GM12865 (cell line): ENCODE data around the gene ULK1.

ENCODE experiments used
- DNase-seq: peaks from one replicate; pipeline ENCODE4 v3.0.0; 2010; ENCODE audit warnings: low read depth
- H3K4me3 ChIP-seq: 2 replicates; pipeline ENCODE4 v1.5.1; 2011; ENCODE audit warnings: mild to moderate bottlenecking, low read depth, low read length, control low read depth
- TF ChIP-seq, protein P1 (sequence below): IDR thresholded peaks from 2 replicates; pipeline ENCODE4 v1.5.1; 2011; ENCODE audit warnings: low read length, control low read depth, low read depth, inconsistent platforms; ENCODE audit not compliant: insufficient read depth; ENCODE audit errors: missing control alignments

The ULK1 gene

DNA sequence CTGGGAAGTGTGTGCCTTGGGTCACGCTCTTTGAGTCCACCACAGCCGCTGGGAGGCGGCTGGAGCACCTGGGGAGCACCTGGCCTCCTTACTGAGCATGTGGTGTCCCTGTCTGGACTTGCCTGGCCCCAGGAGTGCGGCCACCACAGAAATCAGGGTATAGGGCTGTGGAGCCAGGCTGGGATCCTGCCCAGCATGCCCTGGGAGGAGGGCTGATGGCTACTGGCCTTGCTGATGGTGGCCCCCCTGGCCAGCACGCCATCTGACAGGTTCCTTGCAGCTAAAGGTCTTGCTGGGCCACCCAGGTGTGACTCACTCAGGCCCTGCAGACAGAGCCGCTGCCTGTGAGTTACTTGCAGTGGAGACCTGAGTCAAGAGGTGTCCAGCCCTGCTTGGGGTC, 6.0 kb downstream of the ULK1 start:
- no peak for DNase-seq
- TF ChIP-seq, protein P1, sequence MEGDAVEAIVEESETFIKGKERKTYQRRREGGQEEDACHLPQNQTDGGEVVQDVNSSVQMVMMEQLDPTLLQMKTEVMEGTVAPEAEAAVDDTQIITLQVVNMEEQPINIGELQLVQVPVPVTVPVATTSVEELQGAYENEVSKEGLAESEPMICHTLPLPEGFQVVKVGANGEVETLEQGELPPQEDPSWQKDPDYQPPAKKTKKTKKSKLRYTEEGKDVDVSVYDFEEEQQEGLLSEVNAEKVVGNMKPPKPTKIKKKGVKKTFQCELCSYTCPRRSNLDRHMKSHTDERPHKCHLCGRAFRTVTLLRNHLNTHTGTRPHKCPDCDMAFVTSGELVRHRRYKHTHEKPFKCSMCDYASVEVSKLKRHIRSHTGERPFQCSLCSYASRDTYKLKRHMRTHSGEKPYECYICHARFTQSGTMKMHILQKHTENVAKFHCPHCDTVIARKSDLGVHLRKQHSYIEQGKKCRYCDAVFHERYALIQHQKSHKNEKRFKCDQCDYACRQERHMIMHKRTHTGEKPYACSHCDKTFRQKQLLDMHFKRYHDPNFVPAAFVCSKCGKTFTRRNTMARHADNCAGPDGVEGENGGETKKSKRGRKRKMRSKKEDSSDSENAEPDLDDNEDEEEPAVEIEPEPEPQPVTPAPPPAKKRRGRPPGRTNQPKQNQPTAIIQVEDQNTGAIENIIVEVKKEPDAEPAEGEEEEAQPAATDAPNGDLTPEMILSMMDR: no peak
- H3K4me3 ChIP-seq: no peak overlapping the region

DNA sequence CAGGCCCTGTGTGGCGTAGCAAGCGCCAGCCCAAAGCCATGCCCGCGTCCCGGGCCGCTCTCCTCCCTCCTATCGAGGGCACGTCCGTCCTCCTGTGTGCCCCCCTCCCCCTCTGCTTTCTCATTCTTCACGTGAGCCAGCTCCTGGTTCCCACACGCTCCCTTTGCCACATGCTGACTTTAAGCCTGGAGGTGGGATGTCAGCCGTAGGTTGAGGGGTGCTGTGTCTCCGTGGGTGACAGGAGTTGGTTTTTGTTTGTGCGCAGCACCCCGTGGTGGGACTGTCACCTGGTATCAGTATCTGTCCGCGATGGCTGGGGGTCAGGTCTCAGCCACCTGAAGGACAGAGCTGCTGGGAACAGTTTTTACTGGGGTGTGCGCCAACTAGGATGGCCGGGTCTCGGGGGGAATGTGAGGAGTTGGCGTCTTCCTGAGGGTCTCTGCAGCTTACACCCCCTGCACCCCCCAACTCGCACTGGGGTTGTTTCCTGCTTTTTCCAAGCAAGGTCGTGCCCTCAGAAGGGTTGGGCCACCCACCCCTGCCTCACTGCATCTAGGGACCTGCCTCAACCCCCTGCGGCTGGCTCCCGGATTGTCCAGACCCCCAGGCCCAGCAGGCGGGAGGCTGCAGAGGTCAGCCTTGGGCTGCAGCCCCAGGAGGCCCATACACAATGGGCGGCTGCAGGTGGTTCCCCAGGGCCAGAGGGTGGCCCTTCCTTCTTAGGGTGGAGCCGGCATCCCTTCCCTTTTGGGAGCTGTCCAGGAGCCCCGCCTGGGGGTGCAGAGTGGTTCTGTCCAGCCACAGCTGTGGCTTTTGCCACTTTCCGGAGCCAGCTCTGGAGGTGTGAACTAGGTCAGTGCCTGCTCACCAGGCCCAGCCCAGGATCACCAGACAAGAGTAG, 7.3 kb downstream of the ULK1 start:
- DNase-seq: no peak
- TF ChIP-seq, protein P1: no peak
- no peak overlapping the region for H3K4me3 ChIP-seq

DNA sequence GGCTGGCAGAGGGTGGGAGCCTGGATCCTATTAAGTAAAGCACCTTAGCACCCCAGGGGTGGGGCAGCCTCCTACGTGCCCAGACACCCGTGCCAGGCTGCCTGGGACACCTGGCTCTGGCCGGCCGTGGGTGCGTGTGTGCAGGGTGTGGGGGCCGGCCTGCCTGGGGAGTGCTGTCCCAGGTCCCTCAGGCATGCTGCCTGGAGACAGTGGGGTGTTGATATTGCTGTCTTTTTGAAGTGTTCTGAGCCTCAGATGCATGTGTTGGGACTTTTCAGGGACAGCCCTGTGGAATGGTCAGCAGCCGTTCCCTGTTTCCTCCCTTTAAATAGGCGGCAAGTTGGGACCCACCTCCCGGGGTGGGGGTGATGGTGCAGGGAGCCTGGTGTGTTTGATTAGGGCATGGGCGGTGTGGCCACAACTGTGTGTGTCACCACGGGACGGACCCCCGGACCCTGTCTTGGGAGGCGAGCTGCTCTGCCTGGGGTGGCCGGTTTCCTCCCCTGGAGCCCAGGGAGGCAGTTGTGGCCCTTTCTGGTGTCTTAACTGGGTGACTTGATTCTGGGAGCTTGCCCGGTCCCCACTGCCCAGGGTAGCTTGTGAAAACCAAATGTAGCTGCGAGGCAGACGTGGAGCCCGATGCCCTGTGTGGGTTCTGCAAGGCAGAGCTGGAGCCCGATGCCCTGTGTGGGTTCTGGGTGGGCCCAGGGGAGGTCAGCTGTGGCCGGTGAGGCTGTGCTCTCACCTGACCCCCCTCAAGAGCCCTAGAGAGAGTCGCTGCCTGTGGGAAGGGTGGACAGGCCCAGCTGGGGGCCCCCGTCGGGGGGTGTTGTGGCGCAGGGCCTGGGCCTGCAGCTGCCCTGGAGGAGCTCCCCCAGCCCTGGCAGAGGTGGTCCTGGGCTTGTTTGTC, 8.2 kb downstream of the ULK1 start:
- TF ChIP-seq, protein P1: no peak
- DNase-seq: no peak

DNA sequence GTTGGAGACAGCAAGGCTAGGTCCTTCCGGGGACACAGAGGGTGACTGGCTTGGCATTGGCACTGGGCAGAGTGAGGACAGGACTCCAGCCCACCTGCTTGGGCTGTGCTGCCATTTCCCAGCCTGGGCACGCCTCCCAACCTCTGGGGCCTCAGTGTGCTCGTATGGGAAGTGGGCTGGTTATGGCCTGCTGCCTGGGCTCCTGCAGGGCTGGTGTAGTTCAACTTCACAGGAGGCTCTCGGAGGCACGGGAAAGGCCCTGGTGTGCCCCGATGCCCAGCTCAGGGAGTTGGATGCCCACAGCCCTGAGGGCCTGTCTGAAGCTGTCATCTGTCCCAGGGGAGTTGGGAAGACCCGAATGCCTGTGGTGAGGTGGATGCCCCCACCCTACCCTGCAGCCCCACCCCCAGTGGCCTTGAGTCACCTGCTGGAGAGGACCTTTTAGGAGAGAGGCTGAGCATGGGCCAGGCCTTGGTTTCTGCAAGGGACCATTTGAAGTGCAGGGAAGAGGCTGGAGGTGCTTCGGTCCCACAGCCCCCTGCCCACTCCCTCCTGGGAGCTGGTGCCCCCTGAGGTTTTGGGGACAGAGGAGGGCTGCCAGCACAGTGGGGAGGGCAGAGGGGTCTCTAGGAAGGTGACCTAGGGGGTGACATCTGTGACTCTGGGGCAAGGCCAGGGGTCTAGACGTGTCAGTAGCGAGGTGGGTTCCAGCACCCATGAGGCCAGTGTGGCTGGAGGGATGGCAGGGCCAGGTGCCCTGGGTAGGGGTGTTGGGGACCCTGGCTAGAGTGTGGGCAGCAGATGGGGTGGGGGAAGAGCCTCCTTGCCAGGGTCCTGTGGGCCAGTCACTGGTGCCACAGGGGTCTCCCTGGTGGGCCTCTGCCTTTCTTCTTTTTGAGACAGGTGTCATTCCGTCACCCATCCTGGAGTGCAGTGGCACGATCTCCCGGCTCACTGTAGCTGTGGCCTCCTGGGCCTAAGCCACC, 9.1 kb downstream of the ULK1 start:
- no peak for DNase-seq
- H3K4me3 ChIP-seq: no peak overlapping the region
- TF ChIP-seq, protein P1: no peak

More for the DNA sequence above, 8.2 kb downstream of the ULK1 start:
- H3K4me3 ChIP-seq: no peak overlapping the region

DNA sequence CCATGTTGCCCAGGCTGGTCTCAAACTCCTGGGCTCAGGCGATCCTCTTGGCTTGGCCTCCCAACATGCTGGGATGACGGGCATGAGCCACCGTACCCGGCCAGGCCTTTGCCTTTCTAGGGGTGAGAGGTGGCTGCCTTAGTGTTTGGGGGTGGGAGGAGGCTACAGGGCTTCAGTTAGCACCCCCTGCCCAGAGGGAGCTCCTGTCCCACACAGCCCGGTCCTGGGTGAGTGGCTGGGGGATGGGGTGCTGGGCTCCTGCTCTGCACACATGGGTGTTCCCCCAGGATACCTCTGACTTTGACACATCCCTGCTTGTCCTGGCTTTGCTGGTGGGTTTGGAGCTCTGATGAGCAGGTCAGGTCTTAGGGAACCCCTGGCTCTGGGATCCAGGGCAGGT, 9.9 kb downstream of the ULK1 start:
- TF ChIP-seq, protein P1: no peak
- DNase-seq: no peak
- H3K4me3 ChIP-seq: no peak overlapping the region

DNA sequence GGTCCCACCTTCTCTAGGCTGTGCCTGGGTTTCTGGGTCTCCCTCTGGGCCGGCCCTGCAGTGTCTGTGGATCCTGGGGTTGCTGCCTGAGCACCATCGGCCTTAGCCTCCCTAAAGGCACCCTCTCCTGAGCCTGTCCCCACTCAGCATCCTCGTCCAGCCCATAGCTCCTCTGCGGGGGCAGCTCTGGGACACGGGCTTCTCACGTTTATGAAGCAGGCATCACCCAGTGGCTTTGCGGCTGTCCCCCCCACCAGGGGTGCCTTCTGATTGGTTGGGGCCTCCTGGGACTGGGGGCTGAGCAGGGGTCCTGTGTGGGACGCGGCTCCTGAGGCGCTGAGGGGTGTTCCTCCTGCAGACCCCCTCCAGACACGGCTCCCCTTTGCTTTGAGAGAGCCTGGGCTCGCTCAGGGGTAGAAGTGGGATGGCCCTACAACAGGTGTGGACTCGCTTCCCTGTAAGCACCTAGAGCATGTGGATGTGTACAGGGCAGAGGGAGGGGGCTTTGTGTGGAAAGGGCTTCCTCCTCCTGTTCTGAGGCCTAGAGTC, 10.7 kb downstream of the ULK1 start:
- no peak overlapping the region for H3K4me3 ChIP-seq
- TF ChIP-seq, protein P1: no peak
- DNase-seq: no peak
